ENCODE measurements around the gene FLT4.
A peak's percentile ranks its signal among the peaks of the same experiment; 100 is the strongest.
"Not testable (repeated sequence)": the region's sequence is repeated elsewhere in the genome, so short reads cannot be mapped to it uniquely, and the experiment has no call there.

FLT4 gene

DNA sequence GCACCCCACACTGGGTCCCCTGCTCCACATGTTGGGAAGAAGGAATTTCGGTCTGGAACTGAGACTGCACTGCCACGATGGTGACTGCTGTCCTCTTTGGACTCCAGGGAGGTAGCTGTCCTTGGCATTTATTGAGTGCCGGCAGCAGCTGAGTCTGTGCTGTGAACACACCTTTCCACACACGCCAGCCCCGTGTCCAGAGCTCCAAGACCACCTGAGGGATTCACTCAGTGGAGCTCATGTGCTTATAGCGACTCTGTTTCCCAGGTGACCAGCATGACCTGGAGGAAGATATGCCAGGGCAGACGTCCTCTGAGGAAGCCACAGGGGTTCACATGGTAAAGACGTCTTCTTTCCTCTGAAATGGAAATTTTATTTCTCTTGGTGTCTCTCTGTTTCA is 33.2 kb upstream of the FLT4 start:
- TF ChIP-seq, protein P1, sequence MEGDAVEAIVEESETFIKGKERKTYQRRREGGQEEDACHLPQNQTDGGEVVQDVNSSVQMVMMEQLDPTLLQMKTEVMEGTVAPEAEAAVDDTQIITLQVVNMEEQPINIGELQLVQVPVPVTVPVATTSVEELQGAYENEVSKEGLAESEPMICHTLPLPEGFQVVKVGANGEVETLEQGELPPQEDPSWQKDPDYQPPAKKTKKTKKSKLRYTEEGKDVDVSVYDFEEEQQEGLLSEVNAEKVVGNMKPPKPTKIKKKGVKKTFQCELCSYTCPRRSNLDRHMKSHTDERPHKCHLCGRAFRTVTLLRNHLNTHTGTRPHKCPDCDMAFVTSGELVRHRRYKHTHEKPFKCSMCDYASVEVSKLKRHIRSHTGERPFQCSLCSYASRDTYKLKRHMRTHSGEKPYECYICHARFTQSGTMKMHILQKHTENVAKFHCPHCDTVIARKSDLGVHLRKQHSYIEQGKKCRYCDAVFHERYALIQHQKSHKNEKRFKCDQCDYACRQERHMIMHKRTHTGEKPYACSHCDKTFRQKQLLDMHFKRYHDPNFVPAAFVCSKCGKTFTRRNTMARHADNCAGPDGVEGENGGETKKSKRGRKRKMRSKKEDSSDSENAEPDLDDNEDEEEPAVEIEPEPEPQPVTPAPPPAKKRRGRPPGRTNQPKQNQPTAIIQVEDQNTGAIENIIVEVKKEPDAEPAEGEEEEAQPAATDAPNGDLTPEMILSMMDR (IDR thresholded peaks at IDR 0.05; ENCODE audit: control extremely low read depth, extremely low read depth, low read depth, missing control alignments) = no peak
- ChIA-PET CTCF (interaction anchor here (1.7 kb wide), 1 partner anchor 36 kb away, joined by 5 read pairs; no protein-coding TSS in a partner anchor), POLR2A (no interaction called here)
- no peak for DNase-seq (ENCODE audit: extremely low spot score)

DNA sequence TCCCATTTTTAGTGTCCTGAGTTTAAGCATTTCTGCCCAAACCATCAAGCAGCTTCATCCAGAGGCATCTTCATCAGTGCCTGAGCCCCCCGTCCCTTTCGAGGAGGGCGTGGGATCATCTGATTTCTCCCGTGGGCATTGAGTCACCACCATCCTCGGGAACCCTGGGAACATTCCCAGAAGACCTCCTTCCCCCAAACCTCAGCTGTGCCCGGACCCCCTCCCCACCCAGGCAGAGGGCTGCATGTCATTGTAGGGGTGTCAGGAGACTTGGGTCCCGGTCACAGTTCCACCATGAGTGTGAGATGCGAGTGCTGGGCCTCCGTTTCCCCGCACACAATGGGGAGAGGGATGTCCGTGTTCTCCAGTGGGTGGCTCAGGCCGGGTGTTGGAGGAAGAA is 32.6 kb upstream of the FLT4 start:
- CTCF ChIA-PET = interaction anchor here (1.7 kb wide), 1 partner anchor 36 kb away, joined by 5 read pairs; no protein-coding TSS in a partner anchor
- DNase-seq (ENCODE audit: extremely low spot score); POLR2A ChIA-PET: not testable (repeated sequence)

DNA sequence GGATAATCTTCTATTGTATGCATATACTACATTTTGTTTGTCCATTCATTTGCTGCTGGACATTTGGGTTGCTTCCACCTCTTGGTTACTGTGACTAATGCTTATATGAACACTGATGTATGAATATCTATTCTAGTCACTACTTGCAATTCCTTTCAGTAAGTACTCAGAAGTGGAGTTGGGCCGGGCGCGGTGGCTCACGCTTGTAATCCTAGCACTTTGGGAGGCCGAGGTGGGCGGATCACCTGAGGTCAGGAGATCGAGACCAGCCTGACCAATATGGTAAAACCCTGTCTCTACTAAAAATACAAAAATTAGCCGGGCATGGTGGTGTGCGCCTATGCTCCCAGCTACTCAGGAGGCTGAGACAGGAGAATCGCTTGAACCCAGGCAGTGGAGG is 28.9 kb upstream of the FLT4 start:
- POLR2A ChIA-PET; CTCF ChIA-PET; DNase-seq (ENCODE audit: extremely low spot score): not testable (repeated sequence)

DNA sequence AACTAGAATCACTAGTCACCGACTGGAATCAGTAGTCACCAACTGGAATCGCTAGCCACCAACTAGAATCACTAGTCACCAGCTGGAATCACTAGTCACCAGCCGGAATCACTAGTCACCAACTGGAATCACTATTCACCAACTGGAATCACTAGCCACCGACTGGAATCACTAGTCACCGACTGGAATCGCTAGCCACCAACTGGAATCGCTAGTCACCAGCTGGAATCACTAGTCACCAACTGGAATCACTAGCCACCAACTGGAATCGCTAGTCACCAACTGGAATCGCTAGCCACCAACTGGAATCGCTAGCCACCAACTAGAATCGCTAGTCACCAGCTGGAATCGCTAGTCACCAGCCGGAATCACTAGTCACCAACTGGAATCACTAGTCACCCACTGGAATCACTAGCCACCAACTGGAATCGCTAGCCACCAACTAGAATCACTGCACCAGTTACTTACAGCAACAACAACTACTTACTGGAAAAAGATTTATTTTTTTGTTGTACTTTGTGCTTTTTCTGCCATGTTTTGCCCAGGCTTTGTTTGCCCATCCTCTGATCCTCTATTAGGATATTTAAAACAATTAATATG is 25.7 kb upstream of the FLT4 start:
- POLR2A ChIA-PET = no interaction called here
- TF ChIP-seq, protein P1 (IDR thresholded peaks at IDR 0.05; ENCODE audit: control extremely low read depth, extremely low read depth, low read depth, missing control alignments) = no peak
- DNase-seq (ENCODE audit: extremely low spot score) = no peak
- CTCF ChIA-PET = no interaction called here

DNA sequence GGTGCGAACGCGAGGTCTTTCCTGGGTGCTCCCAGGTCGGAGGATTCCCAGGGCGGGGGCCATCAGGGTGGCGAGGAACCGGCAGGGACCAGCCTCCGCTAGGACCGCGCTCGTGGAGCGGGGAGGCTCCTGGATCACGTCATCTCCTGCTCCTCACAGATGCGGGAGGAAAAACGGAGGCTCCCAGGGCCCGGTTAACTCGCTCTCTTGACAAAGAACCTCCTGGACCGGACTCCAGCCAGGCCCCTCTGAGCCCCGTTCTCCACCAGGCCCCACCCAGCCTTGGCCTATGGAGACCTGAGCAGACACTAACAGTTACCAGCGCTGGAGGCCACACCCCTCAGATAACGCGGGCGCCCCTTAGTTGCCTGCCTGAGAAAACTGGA is 24.7 kb upstream of the FLT4 start:
- DNase-seq (ENCODE audit: extremely low spot score); POLR2A ChIA-PET; CTCF ChIA-PET: not testable (repeated sequence)

DNA sequence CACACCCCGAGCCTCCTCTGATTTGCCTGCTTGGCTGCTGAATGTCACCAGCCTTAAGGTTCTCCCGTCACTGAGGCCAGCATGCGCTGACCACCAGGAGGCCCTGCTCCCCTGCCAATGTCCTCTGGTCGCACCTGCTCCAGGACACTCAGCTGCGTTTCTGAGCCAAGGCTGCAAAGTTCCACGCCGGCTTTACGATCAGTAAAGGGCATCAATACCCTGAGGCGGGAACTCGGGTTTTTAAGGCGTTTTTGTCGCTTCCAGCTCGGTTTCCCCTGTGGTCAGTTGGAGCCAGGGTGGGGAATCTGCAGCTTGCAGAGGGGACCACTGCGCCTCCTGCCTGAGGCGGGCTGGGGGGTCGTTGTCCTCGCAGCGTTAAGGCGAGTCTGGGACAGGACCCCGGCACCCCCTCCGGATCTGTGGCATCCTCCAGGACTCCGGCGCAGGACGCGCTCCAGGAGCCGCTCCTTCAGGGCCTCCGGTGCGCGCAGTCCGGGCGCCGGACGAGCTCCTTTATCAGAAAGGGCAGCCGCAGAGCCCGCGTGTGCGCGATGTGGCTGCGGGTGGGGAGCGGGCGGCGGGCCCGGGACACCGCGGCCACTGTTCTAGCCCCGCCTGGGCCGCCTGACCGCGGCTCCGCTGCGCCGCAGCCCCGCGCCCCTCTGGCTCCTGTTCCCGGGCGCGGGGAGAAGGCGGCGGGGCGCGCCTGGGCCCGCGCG is 24.1 kb upstream of the FLT4 start:
- TF ChIP-seq, protein P1 (IDR thresholded peaks at IDR 0.05; ENCODE audit: control extremely low read depth, extremely low read depth, low read depth, missing control alignments) = no peak
- ChIA-PET POLR2A (no interaction called here), CTCF (no interaction called here)
- no peak for DNase-seq (ENCODE audit: extremely low spot score)

DNA sequence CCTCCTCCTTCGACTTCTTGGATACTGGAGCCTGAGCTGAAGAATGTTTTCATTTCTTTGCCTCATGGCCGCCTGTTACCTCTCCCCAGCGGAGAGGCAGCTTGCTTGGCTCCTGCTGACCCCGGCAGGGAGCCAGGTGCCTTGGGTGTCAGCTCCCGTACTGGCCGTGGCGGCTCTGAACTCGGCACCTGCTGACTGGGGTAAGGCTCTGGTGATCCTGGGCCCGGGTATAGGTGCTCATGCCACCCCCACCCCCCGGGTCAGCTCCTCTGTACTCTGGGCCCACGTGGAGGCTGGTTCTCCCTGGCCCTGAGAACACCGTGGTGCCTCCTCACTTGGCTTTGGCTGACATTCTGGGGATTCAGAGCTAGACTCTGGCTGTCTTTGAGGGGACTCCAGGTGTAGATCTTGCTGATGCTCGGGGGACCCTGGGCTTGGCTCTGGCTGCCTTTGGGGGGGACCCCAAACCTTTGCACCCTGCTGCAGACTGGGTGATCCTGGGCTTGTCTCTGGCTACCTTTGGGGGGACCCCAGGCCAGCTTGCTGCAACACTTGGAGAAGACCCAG is 22.6 kb upstream of the FLT4 start:
- CTCF ChIA-PET; DNase-seq (ENCODE audit: extremely low spot score): not testable (repeated sequence)

DNA sequence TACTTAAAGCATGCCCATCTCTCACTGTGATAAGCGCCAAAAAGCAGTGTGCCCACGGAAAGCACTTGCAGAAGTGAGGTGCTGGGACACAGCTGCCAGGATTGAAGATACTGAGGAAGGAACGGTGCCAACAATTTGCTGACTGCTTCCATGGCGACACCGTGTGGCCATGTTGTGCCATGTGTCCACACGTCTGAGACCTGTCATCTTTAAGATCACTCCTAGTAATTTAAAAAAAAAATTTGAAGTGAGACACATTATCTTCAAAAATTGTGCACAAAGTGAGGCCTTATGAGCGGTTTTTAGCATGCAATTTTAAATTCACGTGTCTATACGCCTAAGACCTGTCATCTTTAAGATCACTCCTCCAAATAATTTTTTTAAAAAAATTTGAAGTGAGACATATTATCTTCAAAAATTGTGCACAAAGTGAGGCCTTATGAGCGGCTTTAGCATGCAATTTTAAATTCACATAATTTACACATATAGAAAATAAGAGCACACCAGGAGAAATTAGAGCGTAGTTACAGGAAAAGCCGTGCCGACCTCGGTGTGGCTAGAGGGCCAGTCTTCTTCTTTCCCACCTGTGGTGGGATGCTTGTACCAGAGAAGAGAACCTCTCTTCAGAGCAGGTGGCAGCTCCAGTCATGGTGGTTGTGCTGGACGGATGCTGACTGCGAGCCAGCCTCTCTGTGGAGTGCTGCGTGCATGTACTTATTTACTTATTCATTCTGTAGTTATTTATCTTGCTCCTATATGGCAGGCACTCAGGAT is 21.4 kb upstream of the FLT4 start:
- DNase-seq (ENCODE audit: extremely low spot score) = peak; percentile 54
- ChIA-PET CTCF (no interaction called here), POLR2A (no interaction called here)
- TF ChIP-seq, protein P1 (IDR thresholded peaks at IDR 0.05; ENCODE audit: control extremely low read depth, extremely low read depth, low read depth, missing control alignments) = peak; percentile 74

More for the DNA sequence above, 22.6 kb upstream of the FLT4 start:
- POLR2A ChIA-PET = not testable (repeated sequence)

Measured in GM10248 (cell line).